ENCODE measurements around the gene RBM47.

The RBM47 gene

DNA sequence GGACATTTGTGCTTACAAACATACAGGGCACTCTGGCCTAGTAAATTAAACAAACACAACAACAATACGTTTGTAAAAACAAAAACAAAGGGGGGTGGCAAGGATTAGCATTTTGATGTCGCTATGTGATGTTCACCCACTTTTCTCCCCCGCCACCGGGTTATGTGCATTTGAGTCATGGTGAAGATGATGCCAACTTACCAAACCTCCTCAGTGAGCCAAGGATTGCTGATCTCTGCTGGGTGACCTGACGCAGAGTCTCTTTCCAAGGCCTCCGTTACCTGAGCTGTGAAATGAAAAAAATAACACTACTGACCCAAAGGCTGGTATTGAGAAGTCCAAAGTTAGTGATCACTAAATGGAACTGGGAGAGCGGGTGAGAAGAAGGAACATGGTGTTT is 85.4 kb downstream of the RBM47 start:
- H2AK5ac ChIP-seq (ENCODE audit: low read length, severe bottlenecking), result no peak overlapping the region
- WGBS, result 93% methylated on average over 7 of the region's 7 CpGs
- H3K18ac ChIP-seq (ENCODE audit: low read depth in 1 of 2, low read length in 2 of 2), result no peak overlapping the region
- H2AFZ ChIP-seq (ENCODE audit: low read depth, low read length), result no peak overlapping the region
- no peak overlapping the region for H2BK15ac ChIP-seq (ENCODE audit: low read depth, poor library complexity, severe bottlenecking)
- H3K4ac ChIP-seq (ENCODE audit: low read depth in 1 of 2, low read length in 2 of 2), result no peak overlapping the region
- H3K27me3 ChIP-seq (ENCODE audit: control insufficient read depth in 1 of 2, insufficient read depth in 1 of 2, low read length in 2 of 2), result no peaks in the 10 kb centered on the region
- no peaks in the 10 kb centered on the region for H3K36me3 ChIP-seq (ENCODE audit: control insufficient read depth in 1 of 2, insufficient read depth in 2 of 2, low read depth in 1 of 2, low read length in 2 of 2)
- peaks cover 2% of the 10 kb centered on the region for H3K79me1 ChIP-seq (replicated peaks; ENCODE audit: low read length, poor library complexity, severe bottlenecking)
- no peak overlapping the region for H3K4me2 ChIP-seq (ENCODE audit: low read length, poor library complexity, severe bottlenecking)
- no peak overlapping the region for H3K4me3 ChIP-seq (ENCODE audit: insufficient read depth in 1 of 2, low read depth in 1 of 2, low read length in 2 of 2)
- H2BK12ac ChIP-seq (ENCODE audit: low read length in 2 of 2), result no peak overlapping the region
- no peak overlapping the region for H2BK5ac ChIP-seq (ENCODE audit: low read depth, low read length, poor library complexity, severe bottlenecking)
- H3K23ac ChIP-seq (ENCODE audit: low read length in 2 of 2), result no peak overlapping the region
- no peak overlapping the region for H2BK120ac ChIP-seq (ENCODE audit: low read depth, low read length)
- no peak overlapping the region for H3K9ac ChIP-seq (ENCODE audit: low read length)
- H3K14ac ChIP-seq (ENCODE audit: low read length in 2 of 2), result no peak overlapping the region
- no peak overlapping the region for H4K91ac ChIP-seq (ENCODE audit: low read length)
- no peak overlapping the region for H4K8ac ChIP-seq (ENCODE audit: low read length)
- no peak for DNase-seq
- H3K27ac ChIP-seq (ENCODE audit: low read length, poor library complexity, severe bottlenecking), result no peak overlapping the region
- peaks cover 3% of the 10 kb centered on the region for H3K4me1 ChIP-seq (ENCODE audit: control insufficient read depth, insufficient read depth, low read depth, low read length)
- H3K9me3 ChIP-seq (ENCODE audit: control insufficient read depth, low read length), result peaks cover 5% of the 10 kb centered on the region

DNA sequence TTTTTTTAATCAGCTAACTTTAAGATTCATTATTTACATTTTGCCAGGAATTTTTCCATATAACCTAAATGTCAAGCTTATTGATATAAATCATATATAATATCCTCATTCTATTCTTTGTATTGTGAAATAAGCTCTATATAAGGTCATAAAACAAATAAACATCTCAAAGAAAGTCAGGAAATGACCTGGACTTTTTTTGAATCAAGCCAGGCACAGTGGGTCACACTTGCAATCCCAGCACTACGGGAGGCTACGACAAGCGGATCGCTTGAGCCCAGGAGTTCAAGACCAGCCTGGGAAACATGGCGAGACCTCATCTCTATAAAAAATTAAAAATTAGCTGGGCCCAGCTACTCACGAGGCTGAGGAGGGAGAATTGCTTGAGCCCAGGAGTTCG is 88.9 kb downstream of the RBM47 start:
- H2BK12ac ChIP-seq (ENCODE audit: low read length in 2 of 2), result no peak overlapping the region
- WGBS, result 98% methylated on average over 7 of the region's 7 CpGs
- DNase-seq, result no peak

DNA sequence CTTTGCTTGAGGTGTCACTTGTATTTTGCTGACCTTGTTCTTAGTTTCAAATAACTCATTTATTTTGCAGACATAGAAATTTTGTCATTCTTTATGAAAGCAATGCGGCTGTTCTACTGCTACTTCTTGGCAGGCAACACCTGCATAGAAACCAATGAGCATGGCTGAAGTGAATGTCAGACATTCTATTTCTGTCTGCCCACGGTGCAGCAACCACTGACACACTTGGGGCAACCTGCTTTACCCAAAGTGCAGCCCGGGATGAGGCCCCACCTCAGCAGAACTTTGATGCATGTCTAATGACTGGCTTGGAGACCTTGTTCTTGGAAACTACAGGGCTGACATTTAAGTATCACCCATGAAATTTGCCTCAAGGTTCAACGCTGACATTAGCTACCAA is 93.6 kb downstream of the RBM47 start:
- WGBS, result 96% methylated on average over 4 of the region's 4 CpGs

More for the DNA sequence above, 88.9 kb downstream of the RBM47 start:
- Histone ChIP-seq H3K36me3 (ENCODE audit: control insufficient read depth in 1 of 2, insufficient read depth in 2 of 2, low read depth in 1 of 2, low read length in 2 of 2) (no peaks in the 10 kb centered on the region), H3K27me3 (ENCODE audit: control insufficient read depth in 1 of 2, insufficient read depth in 1 of 2, low read length in 2 of 2) (no peaks in the 10 kb centered on the region), H2AK5ac (ENCODE audit: low read length, severe bottlenecking) (no peak overlapping the region), H3K14ac (ENCODE audit: low read length in 2 of 2) (no peak overlapping the region), H3K27ac (ENCODE audit: low read length, poor library complexity, severe bottlenecking) (no peak overlapping the region), H3K4ac (ENCODE audit: low read depth in 1 of 2, low read length in 2 of 2) (no peak overlapping the region), H3K4me3 (ENCODE audit: insufficient read depth in 1 of 2, low read depth in 1 of 2, low read length in 2 of 2) (no peak overlapping the region), H3K23ac (ENCODE audit: low read length in 2 of 2) (no peak overlapping the region), H3K18ac (ENCODE audit: low read depth in 1 of 2, low read length in 2 of 2) (no peak overlapping the region), H2BK15ac (ENCODE audit: low read depth, poor library complexity, severe bottlenecking) (no peak overlapping the region), H4K91ac (ENCODE audit: low read length) (no peak overlapping the region), H4K8ac (ENCODE audit: low read length) (no peak overlapping the region), H3K79me1 (replicated peaks; ENCODE audit: low read length, poor library complexity, severe bottlenecking) (peaks cover 2% of the 10 kb centered on the region), H2AFZ (ENCODE audit: low read depth, low read length) (no peak overlapping the region), H3K9me3 (ENCODE audit: control insufficient read depth, low read length) (no peaks in the 10 kb centered on the region), H3K4me1 (ENCODE audit: control insufficient read depth, insufficient read depth, low read depth, low read length) (no peaks in the 10 kb centered on the region), H2BK120ac (ENCODE audit: low read depth, low read length) (no peak overlapping the region), H3K9ac (ENCODE audit: low read length) (no peak overlapping the region), H2BK5ac (ENCODE audit: low read depth, low read length, poor library complexity, severe bottlenecking) (no peak overlapping the region), H3K4me2 (ENCODE audit: low read length, poor library complexity, severe bottlenecking) (no peak overlapping the region)

DNA sequence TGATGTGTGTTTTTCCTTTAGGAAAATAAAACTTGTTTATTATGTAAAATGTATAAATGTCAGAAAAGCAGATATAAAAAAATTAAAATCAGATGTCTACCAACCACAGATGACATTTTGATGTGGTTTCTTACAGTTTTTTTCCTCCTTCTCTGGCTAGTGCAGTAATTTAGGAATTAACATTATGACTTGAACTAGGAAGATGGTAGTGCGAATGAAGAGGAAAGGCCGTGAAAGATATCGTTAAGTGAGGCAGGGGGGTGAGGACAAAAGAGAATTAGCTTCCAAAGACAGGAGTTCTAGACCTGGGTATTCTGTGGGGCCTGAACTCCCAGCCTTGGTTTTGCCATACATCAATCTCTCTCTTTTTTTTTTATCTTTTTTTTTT is 98.0 kb downstream of the RBM47 start:
- 62% methylated on average over 3 of the region's 3 CpGs for WGBS
- DNase-seq, result no peak
- no peaks in the 10 kb centered on the region for H3K79me1 ChIP-seq (replicated peaks; ENCODE audit: low read length, poor library complexity, severe bottlenecking)
- H3K4me3 ChIP-seq (ENCODE audit: insufficient read depth in 1 of 2, low read depth in 1 of 2, low read length in 2 of 2), result no peak overlapping the region
- no peak overlapping the region for H2BK12ac ChIP-seq (ENCODE audit: low read length in 2 of 2)
- H2BK5ac ChIP-seq (ENCODE audit: low read depth, low read length, poor library complexity, severe bottlenecking), result no peak overlapping the region
- no peak overlapping the region for H4K8ac ChIP-seq (ENCODE audit: low read length)
- H3K36me3 ChIP-seq (ENCODE audit: control insufficient read depth in 1 of 2, insufficient read depth in 2 of 2, low read depth in 1 of 2, low read length in 2 of 2), result no peaks in the 10 kb centered on the region
- no peak overlapping the region for H2AFZ ChIP-seq (ENCODE audit: low read depth, low read length)
- H2BK120ac ChIP-seq (ENCODE audit: low read depth, low read length), result no peak overlapping the region
- H3K4me2 ChIP-seq (ENCODE audit: low read length, poor library complexity, severe bottlenecking), result no peak overlapping the region
- no peak overlapping the region for H3K18ac ChIP-seq (ENCODE audit: low read depth in 1 of 2, low read length in 2 of 2)
- no peak overlapping the region for H4K91ac ChIP-seq (ENCODE audit: low read length)
- no peak overlapping the region for H3K27ac ChIP-seq (ENCODE audit: low read length, poor library complexity, severe bottlenecking)
- H3K23ac ChIP-seq (ENCODE audit: low read length in 2 of 2), result no peak overlapping the region
- no peak overlapping the region for H3K4ac ChIP-seq (ENCODE audit: low read depth in 1 of 2, low read length in 2 of 2)
- no peak overlapping the region for H3K14ac ChIP-seq (ENCODE audit: low read length in 2 of 2)
- no peak overlapping the region for H3K9ac ChIP-seq (ENCODE audit: low read length)
- no peaks in the 10 kb centered on the region for H3K27me3 ChIP-seq (ENCODE audit: control insufficient read depth in 1 of 2, insufficient read depth in 1 of 2, low read length in 2 of 2)
- H2BK15ac ChIP-seq (ENCODE audit: low read depth, poor library complexity, severe bottlenecking), result no peak overlapping the region
- no peak overlapping the region for H2AK5ac ChIP-seq (ENCODE audit: low read length, severe bottlenecking)
- no peaks in the 10 kb centered on the region for H3K4me1 ChIP-seq (ENCODE audit: control insufficient read depth, insufficient read depth, low read depth, low read length)
- H3K9me3 ChIP-seq (ENCODE audit: control insufficient read depth, low read length), result no peaks in the 10 kb centered on the region

More for the DNA sequence above, 93.6 kb downstream of the RBM47 start:
- no peaks in the 10 kb centered on the region for H3K9me3 ChIP-seq (ENCODE audit: control insufficient read depth, low read length)
- no peak overlapping the region for H3K18ac ChIP-seq (ENCODE audit: low read depth in 1 of 2, low read length in 2 of 2)
- no peaks in the 10 kb centered on the region for H3K27me3 ChIP-seq (ENCODE audit: control insufficient read depth in 1 of 2, insufficient read depth in 1 of 2, low read length in 2 of 2)
- H3K4me1 ChIP-seq (ENCODE audit: control insufficient read depth, insufficient read depth, low read depth, low read length), result no peaks in the 10 kb centered on the region
- no peak overlapping the region for H3K9ac ChIP-seq (ENCODE audit: low read length)
- no peak overlapping the region for H2BK5ac ChIP-seq (ENCODE audit: low read depth, low read length, poor library complexity, severe bottlenecking)
- H2AFZ ChIP-seq (ENCODE audit: low read depth, low read length), result no peak overlapping the region
- no peak overlapping the region for H4K91ac ChIP-seq (ENCODE audit: low read length)
- no peak overlapping the region for H4K8ac ChIP-seq (ENCODE audit: low read length)
- no peak overlapping the region for H2BK120ac ChIP-seq (ENCODE audit: low read depth, low read length)
- H3K36me3 ChIP-seq (ENCODE audit: control insufficient read depth in 1 of 2, insufficient read depth in 2 of 2, low read depth in 1 of 2, low read length in 2 of 2), result no peaks in the 10 kb centered on the region
- no peak overlapping the region for H2AK5ac ChIP-seq (ENCODE audit: low read length, severe bottlenecking)
- H3K14ac ChIP-seq (ENCODE audit: low read length in 2 of 2), result no peak overlapping the region
- H2BK15ac ChIP-seq (ENCODE audit: low read depth, poor library complexity, severe bottlenecking), result no peak overlapping the region
- no peak for DNase-seq
- H3K79me1 ChIP-seq (replicated peaks; ENCODE audit: low read length, poor library complexity, severe bottlenecking), result no peaks in the 10 kb centered on the region
- no peak overlapping the region for H3K4me2 ChIP-seq (ENCODE audit: low read length, poor library complexity, severe bottlenecking)
- H2BK12ac ChIP-seq (ENCODE audit: low read length in 2 of 2), result no peak overlapping the region
- no peak overlapping the region for H3K27ac ChIP-seq (ENCODE audit: low read length, poor library complexity, severe bottlenecking)
- no peak overlapping the region for H3K4me3 ChIP-seq (ENCODE audit: insufficient read depth in 1 of 2, low read depth in 1 of 2, low read length in 2 of 2)
- H3K23ac ChIP-seq (ENCODE audit: low read length in 2 of 2), result no peak overlapping the region
- no peak overlapping the region for H3K4ac ChIP-seq (ENCODE audit: low read depth in 1 of 2, low read length in 2 of 2)
